Retinal pigment epithelial cell (primary cell): ENCODE data around the gene STRIT1.

Source experiments
- DNase-seq: peaks from one replicate; pipeline ENCODE4 v3.0.0-alpha.2; 2010; ENCODE audit warnings: low read depth
- H3K4me3 ChIP-seq: 2 replicates; pipeline ENCODE4 v1.5.1; 2011; ENCODE audit warnings: mild to moderate bottlenecking, low read length, control low read depth, moderate library complexity
- CTCF ChIP-seq: conservative IDR thresholded peaks from 2 replicates; pipeline ENCODE4 v1.5.1; 2011; ENCODE audit warnings: low read depth, low read length, control low read depth, inconsistent platforms

The STRIT1 gene

DNA sequence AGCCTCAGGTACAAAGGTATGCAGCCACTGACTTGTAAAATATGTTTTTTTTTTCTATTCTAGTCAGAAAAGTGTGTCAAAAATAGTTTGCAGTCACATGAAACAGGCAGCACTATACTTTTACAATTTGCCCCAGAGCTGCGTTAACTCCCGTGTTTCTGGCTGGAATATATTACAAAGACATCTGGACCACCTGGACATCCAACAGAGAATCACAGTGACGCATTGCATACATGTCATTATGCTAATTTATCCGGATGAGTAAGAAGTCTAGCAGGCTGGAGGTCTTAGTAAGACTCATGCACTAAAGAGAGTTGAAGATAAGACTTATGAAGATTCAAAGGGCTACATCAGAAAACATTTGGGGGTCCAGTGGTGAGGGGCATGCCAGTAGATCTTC, 39.2 kb upstream of the STRIT1 start:
- H3K4me3 ChIP-seq, result no peak overlapping the region
- DNase-seq, result no peak
- TF ChIP-seq CTCF, result no peak

- no peak overlapping the region for H3K4me3 ChIP-seq
- no peak for DNase-seq
- TF ChIP-seq CTCF, result no peak
These were observed 37.6 kb upstream of the STRIT1 start for GRCh38 chr3:155331078-155331477.

DNA sequence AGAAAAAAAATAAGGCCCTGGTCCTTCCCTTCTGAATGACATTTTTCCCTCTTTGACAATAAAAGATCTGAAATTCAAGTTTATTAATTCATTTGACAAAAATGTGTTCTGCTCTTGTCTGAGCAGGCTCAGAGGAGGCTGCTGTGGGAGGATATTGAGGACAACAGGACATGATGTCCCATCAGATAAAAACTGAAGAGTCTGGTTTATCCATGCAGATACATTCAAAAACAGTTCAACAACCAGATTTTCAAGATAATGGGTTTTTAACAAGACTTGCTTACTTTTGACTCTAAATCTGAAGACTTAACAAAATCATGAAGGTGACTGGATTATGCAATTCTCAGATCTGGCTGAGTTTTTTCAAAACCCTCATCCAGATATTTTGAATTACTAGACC, 36.9 kb upstream of the STRIT1 start:
- TF ChIP-seq CTCF, result no peak
- no peak for DNase-seq
- H3K4me3 ChIP-seq, result no peak overlapping the region

- TF ChIP-seq CTCF, result no peak
- H3K4me3 ChIP-seq, result no peak overlapping the region
- no peak for DNase-seq
These were observed 36.1 kb upstream of the STRIT1 start for GRCh38 chr3:155329513-155330048.

- no peak overlapping the region for H3K4me3 ChIP-seq
- DNase-seq, result no peak
- TF ChIP-seq CTCF, result no peak
These were observed 34.4 kb upstream of the STRIT1 start for GRCh38 chr3:155327871-155328270.

DNA sequence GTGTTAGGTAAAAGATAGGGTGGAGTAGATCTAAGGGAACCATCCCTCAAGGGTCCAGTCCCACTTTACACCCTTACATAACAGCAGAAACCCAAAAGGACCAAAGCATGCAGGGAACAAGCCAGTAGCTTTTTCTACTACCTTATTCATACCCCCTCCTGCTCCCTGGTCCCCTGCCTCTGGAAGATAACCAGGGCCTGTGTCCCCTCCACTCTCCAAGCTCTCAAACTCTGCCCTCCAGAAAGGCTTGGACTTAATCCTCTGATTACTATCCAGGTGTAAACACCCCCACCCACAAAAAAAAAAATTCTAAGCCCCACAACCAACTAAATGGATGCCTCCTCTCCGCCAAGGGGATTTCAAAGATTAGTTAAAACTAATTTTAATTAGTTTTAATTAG, 33.9 kb upstream of the STRIT1 start:
- DNase-seq, result no peak
- no peak for TF ChIP-seq CTCF

DNA sequence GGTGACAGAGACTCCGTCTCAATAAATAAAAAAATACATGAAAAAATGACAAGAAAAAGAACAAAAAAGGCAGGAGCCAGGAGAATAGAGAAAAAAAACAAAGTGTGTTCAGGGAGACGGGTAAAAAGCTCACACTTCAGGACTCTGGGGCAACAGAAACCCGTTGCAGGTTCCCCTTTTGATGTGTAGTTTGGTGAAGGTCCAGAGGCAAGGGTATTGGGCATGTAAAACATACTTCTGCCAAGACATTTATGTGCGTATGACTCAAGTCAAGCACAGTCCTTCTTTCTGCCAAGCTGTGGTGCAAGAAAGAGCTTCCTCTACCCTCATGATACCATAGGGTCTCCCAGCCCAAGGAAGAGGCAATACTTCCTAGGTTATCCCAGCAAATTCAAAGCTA, 33.4 kb upstream of the STRIT1 start:
- H3K4me3 ChIP-seq, result no peak overlapping the region
- DNase-seq, result no peak
- TF ChIP-seq CTCF, result no peak

More for the DNA sequence above, 33.9 kb upstream of the STRIT1 start:
- H3K4me3 ChIP-seq, result no peak overlapping the region
